GM12801 (cell line): ENCODE results near the gene DHX16.

ENCODE experiments used
- TF ChIP-seq, protein P1 (sequence below): IDR thresholded peaks from one replicate; pipeline ENCODE4 v1.5.1; 2011; ENCODE audit warnings: control low read depth; ENCODE audit not compliant: insufficient read length; ENCODE audit errors: extremely low read depth

DHX16 gene

DNA sequence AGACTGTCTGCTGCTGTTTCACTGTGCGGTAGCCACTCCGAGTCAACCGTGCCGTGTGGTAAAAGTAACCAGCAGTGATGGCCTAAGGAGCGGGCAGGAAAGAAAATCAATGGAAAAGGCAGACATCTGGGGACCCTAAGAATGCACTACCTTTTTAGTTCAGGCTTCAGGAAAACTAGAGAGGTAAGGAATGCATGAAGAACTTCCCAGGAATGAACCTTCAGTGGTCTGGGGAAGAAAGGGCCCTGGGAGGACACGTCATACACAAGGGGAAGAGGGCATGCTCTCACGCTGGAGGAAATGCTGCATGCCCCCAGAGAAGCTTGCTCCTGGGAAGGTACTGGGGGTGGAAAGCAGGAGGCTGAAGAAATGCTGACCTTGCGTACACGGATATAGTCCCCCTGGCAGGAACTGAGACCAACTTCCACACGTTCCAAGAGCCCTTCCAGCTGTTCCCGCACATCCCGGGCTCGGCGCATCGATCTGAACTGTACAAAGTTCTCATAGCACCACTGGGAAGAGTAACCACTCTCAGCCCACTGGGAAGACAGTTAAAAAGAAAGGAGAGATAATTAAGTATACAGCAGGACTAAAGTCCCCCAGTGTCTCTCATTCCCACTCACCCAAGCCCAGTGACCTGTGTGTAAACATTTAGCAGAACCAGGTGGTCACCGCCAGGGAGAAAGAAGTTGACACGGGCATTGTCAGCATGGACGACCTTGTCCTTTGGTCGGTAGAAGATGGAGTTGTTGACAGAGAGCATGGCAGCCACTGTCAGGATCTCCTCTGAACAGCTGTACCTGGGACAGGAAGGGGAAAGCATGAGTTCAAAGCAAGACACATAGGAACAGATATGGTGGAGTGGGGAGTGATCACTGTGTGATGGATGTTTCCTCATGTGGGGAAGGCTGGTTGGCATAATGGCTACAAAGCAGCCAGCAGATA lies 17.7 kb downstream of the DHX16 start:
- TF ChIP-seq, protein P1, sequence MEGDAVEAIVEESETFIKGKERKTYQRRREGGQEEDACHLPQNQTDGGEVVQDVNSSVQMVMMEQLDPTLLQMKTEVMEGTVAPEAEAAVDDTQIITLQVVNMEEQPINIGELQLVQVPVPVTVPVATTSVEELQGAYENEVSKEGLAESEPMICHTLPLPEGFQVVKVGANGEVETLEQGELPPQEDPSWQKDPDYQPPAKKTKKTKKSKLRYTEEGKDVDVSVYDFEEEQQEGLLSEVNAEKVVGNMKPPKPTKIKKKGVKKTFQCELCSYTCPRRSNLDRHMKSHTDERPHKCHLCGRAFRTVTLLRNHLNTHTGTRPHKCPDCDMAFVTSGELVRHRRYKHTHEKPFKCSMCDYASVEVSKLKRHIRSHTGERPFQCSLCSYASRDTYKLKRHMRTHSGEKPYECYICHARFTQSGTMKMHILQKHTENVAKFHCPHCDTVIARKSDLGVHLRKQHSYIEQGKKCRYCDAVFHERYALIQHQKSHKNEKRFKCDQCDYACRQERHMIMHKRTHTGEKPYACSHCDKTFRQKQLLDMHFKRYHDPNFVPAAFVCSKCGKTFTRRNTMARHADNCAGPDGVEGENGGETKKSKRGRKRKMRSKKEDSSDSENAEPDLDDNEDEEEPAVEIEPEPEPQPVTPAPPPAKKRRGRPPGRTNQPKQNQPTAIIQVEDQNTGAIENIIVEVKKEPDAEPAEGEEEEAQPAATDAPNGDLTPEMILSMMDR, result no peak

DNA sequence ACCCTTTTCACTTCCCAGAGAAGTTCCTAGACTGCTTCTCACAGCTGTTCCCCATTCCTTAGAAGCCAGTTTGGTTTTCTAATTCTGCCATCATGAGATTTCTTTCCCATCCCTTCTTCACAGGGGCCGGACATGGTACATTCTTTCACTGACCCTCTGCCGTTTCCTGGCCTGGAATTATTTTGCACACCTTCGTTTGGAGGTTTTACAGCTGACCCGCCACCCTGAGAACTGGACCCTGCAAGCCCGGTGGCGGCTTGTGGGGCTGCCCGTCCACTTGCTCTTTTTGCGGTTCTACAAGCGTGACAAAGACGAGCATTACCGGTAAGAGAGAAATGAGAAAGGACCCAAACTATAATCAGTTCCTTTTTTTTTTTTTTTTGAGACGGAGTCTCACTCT lies 21.7 kb downstream of the DHX16 start:
- TF ChIP-seq, protein P1, result no peak

DNA sequence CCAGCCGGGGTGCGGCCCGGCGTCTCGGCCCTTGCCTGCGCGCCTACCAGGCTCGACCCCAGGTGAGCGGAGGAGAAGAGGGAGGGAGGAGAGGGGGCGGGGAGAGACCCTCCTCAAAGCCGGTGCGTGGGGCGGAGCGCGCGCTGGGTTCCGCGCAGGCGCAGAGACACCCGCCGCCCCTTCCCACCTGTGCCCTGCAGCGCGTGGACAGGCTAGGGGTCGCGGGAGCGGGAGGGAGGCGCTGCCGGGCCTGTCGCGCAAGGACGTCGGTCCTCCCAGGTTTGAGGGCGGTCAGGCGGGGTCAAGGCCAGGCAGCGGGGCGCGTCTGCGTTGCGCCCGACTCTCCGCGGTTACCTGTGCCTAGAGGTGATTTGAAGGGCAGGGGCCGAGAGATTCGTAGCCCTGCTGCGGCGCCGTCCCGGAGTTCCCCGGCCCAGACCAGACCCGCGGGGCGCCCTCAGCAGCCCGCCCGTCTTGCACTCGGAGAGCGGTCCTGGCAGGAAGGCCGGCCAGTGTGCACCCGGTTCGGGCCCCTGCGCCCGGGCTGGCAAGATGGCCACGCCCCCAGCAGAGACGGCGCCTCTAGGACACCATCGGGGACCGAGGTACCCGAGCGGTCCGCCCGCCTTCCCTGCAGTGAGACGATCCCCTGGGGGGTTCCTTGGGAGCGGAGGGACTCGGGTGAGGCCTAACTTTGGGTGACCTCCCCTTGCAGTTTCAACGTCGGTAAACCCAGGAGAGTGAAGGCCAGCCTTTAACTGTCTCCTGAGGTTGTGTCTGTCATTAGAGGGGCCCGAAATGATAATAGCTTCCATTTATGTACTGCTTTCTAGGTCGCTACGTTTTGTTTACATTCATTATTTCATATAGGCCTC lies 25.3 kb downstream of the DHX16 start:
- TF ChIP-seq, protein P1, result no peak

DNA sequence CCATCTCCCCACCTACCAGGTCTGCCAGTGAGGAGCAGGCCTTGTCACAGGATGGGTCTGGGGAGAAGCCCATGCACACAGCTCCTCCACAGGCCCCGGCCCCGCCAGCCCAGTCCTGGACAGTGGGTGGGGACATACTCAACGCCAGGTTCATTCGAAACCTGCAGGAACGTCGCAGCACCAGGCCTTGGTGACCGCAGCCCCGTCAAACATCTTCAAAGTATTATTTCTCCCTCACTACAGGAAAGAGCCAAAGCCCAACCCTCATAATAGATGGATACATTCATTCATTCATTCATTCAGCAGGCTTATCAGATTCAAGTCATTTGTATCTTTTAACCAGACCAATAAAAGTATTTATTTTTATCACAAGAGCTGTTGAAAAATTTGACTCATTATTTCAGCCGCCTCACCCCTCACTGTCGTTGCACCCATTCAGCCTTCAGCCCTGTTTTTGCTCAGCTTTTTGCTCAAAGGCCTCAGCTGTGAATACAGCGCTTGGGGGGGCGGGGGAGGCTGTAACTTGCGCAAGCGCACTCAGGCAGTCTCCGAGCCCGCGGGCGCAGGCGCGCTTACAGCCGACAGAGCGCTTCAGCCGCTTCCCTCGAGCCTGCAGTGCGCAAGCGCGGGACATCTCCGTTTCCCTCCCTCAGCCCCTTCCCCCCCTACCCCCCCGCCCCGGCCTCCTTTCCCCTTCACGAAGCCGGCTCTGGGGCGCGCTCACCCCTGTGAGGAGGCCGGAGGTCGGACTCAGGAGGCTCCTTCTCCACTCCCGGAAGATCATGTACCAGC lies 26.2 kb downstream of the DHX16 start, which contains the start of gene C6orf136:
Gene C6orf136, plus strand, starts transcription at position 684 of the 792 bp plus-strand sequence. Its CDS starts 99 bp downstream, at position 783.
- TF ChIP-seq, protein P1, result no peak

DNA sequence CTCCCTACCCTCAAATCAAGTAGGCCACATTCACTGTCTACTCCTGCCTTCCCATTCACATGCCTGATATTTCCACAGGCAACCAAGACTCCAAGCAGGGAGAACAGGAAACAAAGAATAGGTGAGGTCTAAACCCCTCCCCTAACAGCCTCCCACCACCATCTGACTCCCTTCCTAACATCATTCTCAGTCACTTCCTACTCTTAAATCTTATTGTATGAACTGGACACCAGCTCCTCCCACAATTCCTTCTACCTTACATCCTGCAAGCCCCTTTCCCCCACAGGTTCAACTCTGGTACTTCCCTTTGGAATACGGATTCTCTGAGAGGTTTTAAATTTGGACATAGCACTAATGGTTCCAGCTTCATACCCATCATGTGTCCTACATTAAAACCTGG lies 26.8 kb downstream of the DHX16 start:
- TF ChIP-seq, protein P1, result no peak

DNA sequence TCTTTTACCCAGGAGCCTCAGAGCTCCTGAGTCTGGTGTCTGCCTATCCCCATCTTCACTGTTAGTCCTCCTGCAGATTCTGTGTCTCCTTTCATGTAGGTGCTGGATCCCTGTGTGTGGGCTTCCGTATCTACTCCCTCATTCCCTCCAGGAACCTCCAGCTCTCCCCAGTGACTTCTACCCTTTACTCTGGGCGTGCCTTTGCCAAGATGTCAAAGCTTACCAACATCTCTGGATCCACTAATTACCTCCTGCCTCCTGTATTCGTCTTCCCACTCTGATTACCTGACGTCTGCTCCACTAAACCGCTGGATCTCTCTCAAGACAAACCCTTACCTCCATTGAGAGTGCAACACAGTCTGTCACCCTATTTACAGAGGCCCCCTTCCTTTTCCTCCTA lies 28.0 kb downstream of the DHX16 start:
- TF ChIP-seq, protein P1, result no peak
